ENCODE measurements around the gene DNAAF8. TPM values are rescaled to one million over a fixed set of nuclear protein-coding genes. Genes with fewer than 3 reads are reported as not detected.

The DNAAF8 gene
- total RNA-seq, 1 donor from 2014 or later: not detected

DNA sequence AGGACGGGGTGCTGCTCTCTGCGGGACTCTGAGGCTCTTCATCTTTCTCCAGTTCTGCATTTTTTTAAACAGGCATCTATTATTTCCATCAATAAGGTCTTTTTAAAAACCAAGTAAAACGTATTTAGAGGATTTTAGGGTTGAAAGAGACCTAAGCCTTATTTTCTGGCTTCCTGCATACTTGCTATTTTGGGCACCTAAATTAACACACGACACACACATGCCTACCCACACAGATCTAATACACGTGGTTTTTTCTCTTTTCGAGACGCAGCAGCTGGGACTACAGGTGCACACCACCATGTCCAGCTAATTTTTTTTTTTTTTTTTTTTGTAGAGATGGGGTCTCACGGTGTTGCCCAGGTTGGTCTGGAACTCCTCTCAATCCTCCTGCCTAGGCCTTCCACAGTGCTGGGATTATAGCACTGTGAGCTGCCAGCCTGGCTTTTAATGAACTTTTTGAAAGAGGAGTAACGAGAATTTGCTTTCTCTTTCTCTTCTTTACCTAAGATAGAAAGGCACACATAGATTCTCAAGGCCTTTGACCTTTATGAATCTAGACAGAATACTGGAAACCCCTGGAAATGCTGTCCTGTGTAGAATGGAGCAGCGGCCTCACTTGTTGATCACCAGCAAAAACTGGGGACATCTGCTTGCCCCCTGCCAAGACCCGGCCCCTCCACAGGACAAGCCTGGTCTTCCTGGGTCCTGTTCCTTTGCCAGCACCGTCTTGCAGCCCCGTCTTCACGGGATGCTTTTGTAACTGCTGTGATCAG, 13.8 kb downstream of the DNAAF8 start:
- peaks cover 5% of the 10 kb centered on the region for H3K4me1 Mint-ChIP-seq

DNA sequence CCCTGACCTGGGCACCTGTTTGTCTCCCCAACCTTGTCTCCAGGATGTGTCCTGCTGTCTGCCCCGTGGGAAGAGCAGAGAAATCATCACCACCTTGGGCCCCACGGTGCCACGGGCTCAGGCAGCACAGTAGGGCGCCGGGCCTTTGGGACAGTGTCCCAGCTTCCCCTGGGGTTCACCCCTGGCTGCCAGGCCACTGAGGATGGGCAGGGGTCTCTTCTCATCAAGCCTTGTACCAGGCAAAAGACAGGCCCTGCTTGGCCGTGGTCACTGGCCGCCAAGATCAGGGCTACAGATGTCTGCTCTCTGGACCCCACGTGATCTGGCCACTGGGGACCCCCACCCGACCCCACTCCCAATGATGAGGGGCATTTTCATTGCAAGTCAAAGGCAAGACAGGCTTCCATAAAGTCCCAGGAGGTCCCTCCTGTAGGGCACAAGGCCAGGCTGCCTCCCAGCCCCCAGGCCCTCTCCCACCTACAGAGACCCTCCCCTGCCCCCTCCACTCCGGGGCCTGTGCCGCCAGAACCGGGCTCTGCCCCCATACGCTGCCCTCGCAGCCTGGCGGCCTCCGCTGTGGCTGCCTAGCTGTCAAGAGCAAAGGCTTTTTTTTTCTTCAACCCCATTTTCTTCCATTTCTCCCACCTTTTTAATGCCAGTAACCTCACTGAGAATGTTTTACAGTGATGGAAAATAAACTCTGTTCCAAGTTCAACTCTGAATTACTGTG, 14.5 kb downstream of the DNAAF8 start:
- no peaks in the 10 kb centered on the region for H3K36me3 ChIP-seq
- peaks cover 3% of the 10 kb centered on the region for H3K36me3 Mint-ChIP-seq

More for the DNA sequence above, 13.8 kb downstream of the DNAAF8 start:
- Histone ChIP-seq H3K27me3 (no peaks in the 10 kb centered on the region), H3K4me1 (peaks cover 20% of the 10 kb centered on the region), H3K27ac (peak overlapping the region; percentile 77), H3F3A (ENCODE audit: low read depth) (peaks cover 30% of the 10 kb centered on the region), H2AFZ (replicated peaks) (no peak overlapping the region), H3K4me2 (no peak overlapping the region), H3K9me3 (ENCODE audit: low read depth) (no peaks in the 10 kb centered on the region), H3K9ac (no peak overlapping the region), H3K4me3 (no peak overlapping the region), H3K36me3 (no peaks in the 10 kb centered on the region), H4K20me1 (ENCODE audit: low read depth) (no peaks in the 10 kb centered on the region), H3K79me2 (ENCODE audit: low read depth) (no peaks in the 10 kb centered on the region)
- DNase-seq (ENCODE audit: low spot score): no peak
- TF ChIP-seq EZH2phosphoT487 (IDR thresholded peaks at IDR 0.05): no peak
- Mint-ChIP-seq H3K9me3 (no peaks in the 10 kb centered on the region), H3K27ac (no peak overlapping the region), H3K36me3 (peaks cover under 1% of the 10 kb centered on the region), H3K27me3 (ENCODE audit: insufficient read depth, low read depth) (peaks cover 5% of the 10 kb centered on the region), H3K4me3 (no peak overlapping the region)

DNA sequence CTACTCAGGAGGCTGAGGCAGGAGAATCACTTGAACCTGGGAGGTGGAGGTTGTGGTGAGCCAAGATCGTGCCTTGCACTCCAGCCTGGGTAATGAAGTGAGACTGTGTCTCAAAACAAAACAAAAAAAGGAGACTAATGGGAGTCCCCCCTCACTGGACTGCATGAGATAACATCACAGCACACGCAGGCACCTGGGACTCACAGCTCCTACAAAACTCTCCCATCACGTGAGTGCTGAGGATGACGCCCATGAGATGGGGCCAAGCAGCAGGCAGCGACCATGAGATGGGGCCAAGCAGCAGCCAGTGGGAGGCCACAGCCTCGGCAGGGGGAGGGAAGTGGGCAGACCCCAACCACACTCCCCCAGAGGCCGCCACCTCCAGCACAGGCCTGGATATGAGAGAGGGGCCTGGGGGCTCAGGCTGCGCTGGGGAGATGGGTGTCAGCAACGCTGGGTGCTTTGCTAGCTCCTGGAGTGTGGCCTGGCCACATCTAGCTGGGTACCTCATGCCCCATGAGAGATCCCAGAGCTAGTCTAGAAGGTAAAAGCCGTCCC, 15.4 kb downstream of the DNAAF8 start:
- Histone ChIP-seq H3K27me3 (no peaks in the 10 kb centered on the region), H3K9me3 (ENCODE audit: low read depth) (no peaks in the 10 kb centered on the region), H3K9ac (no peak overlapping the region), H3K4me2 (no peak overlapping the region), H3K36me3 (no peaks in the 10 kb centered on the region), H2AFZ (replicated peaks) (no peak overlapping the region), H3K4me1 (peaks cover 20% of the 10 kb centered on the region), H3K27ac (no peak overlapping the region), H3K79me2 (ENCODE audit: low read depth) (no peaks in the 10 kb centered on the region), H3F3A (ENCODE audit: low read depth) (peaks cover 22% of the 10 kb centered on the region), H4K20me1 (ENCODE audit: low read depth) (no peaks in the 10 kb centered on the region), H3K4me3 (no peak overlapping the region)
- Mint-ChIP-seq H3K27ac (no peak overlapping the region), H3K27me3 (ENCODE audit: insufficient read depth, low read depth) (peaks cover 6% of the 10 kb centered on the region), H3K36me3 (peaks cover 5% of the 10 kb centered on the region), H3K4me3 (no peak overlapping the region), H3K4me1 (peaks cover 2% of the 10 kb centered on the region), H3K9me3 (no peaks in the 10 kb centered on the region)
- TF ChIP-seq CTCF (IDR thresholded peaks at IDR 0.05) (no peak), EZH2phosphoT487 (IDR thresholded peaks at IDR 0.05) (no peak), EZH2 (IDR thresholded peaks at IDR 0.05) (no peak)
- DNase-seq (ENCODE audit: low spot score): no peak

More for the DNA sequence above, 14.5 kb downstream of the DNAAF8 start:
- no peak for DNase-seq (ENCODE audit: low spot score)
- no peak overlapping the region for H3K27ac Mint-ChIP-seq
- H3K4me1 Mint-ChIP-seq: peaks cover 2% of the 10 kb centered on the region
- Histone ChIP-seq H3K27ac (peak overlapping the region; percentile 50), H3F3A (ENCODE audit: low read depth) (peaks cover 30% of the 10 kb centered on the region), H4K20me1 (ENCODE audit: low read depth) (no peaks in the 10 kb centered on the region), H3K9me3 (ENCODE audit: low read depth) (no peaks in the 10 kb centered on the region), H3K27me3 (no peaks in the 10 kb centered on the region), H3K4me3 (no peak overlapping the region), H3K4me1 (peaks cover 20% of the 10 kb centered on the region), H2AFZ (replicated peaks) (no peak overlapping the region), H3K9ac (no peak overlapping the region), H3K79me2 (ENCODE audit: low read depth) (no peaks in the 10 kb centered on the region), H3K4me2 (no peak overlapping the region)
- no peaks in the 10 kb centered on the region for H3K9me3 Mint-ChIP-seq
- TF ChIP-seq EZH2phosphoT487 (IDR thresholded peaks at IDR 0.05) (no peak), CTCF (IDR thresholded peaks at IDR 0.05) (no peak)
- H3K27me3 Mint-ChIP-seq (ENCODE audit: insufficient read depth, low read depth): peaks cover 6% of the 10 kb centered on the region
- peak overlapping the region; percentile 24 for H3K4me3 Mint-ChIP-seq

All from neural progenitor cell (in vitro differentiated cells).